ENCODE data around the gene PTPN13.
"Not testable (repeated sequence)": the region's sequence is repeated elsewhere in the genome, so short reads cannot be mapped to it uniquely, and the experiment has no call there.

- not testable (repeated sequence) for TF ChIP-seq EZH2 (IDR thresholded peaks at IDR 0.05; ENCODE audit: borderline replicate concordance, low read depth, low read length, severe bottlenecking); CTCF (IDR thresholded peaks at IDR 0.05; ENCODE audit: borderline replicate concordance, extremely low read depth, low read length, poor library complexity, severe bottlenecking)
Observed at GRCh38 chr4:86656781-86657180, 62.7 kb downstream of the PTPN13 start.
